HS-5 (cell line): Measurements from ENCODE around the gene TUT4.

Experiments used
- DNase-seq: peaks from one replicate; pipeline ENCODE4 v3.0.0-alpha.2; 2012; ENCODE audit warnings: low read depth

TUT4 gene

GRCh38 chr1:52533713-52534112 lies 19.2 kb downstream of the TUT4 start:
- no peak for DNase-seq

- DNase-seq, result no peak
Observed at GRCh38 chr1:52532731-52533327, 20.1 kb downstream of the TUT4 start.

GRCh38 chr1:52532247-52532646 lies 20.6 kb downstream of the TUT4 start:
- no peak for DNase-seq

- no peak for DNase-seq
Observed at GRCh38 chr1:52531249-52531872, 21.5 kb downstream of the TUT4 start.

- no peak for DNase-seq
Observed at GRCh38 chr1:52530563-52531144, 22.2 kb downstream of the TUT4 start.

GRCh38 chr1:52523376-52523775 lies 29.5 kb downstream of the TUT4 start:
- no peak for DNase-seq

GRCh38 chr1:52520148-52520547 lies 32.7 kb downstream of the TUT4 start:
- DNase-seq, result no peak

- DNase-seq, result no peak
Observed at GRCh38 chr1:52518962-52519361, 33.9 kb downstream of the TUT4 start.

GRCh38 chr1:52511851-52512615 lies 40.9 kb downstream of the TUT4 start:
- DNase-seq, result no peak

- no peak for DNase-seq
Observed at GRCh38 chr1:52511439-52511838, 41.5 kb downstream of the TUT4 start.

GRCh38 chr1:52506920-52507546 lies 45.9 kb downstream of the TUT4 start:
- no peak for DNase-seq

GRCh38 chr1:52506349-52506748 lies 46.5 kb downstream of the TUT4 start:
- DNase-seq, result no peak

GRCh38 chr1:52504720-52505119 lies 48.2 kb downstream of the TUT4 start:
- DNase-seq, result no peak

- DNase-seq, result no peak
Observed at GRCh38 chr1:52503706-52504105, 49.2 kb downstream of the TUT4 start.

GRCh38 chr1:52502789-52503188 lies 50.1 kb downstream of the TUT4 start:
- DNase-seq, result no peak

GRCh38 chr1:52487632-52488031 lies 65.3 kb downstream of the TUT4 start:
- DNase-seq, result no peak

- DNase-seq, result no peak
Observed at GRCh38 chr1:52482326-52483004, 70.4 kb downstream of the TUT4 start.

GRCh38 chr1:52479076-52479475 lies 73.8 kb downstream of the TUT4 start:
- no peak for DNase-seq

GRCh38 chr1:52477876-52478275 lies 75.0 kb downstream of the TUT4 start:
- no peak for DNase-seq

- DNase-seq, result no peak
Observed at GRCh38 chr1:52476943-52477342, 75.9 kb downstream of the TUT4 start.

- no peak for DNase-seq
Observed at GRCh38 chr1:52474807-52475206, 78.1 kb downstream of the TUT4 start.

GRCh38 chr1:52473039-52473438 lies 79.9 kb downstream of the TUT4 start:
- no peak for DNase-seq
